GM18858 (cell line): ENCODE measurements around the gene DNAH14.
"Not testable (repeated sequence)": the region's sequence is repeated elsewhere in the genome, so short reads cannot be mapped to it uniquely, and the experiment has no call there.

Experiments used
- ATAC-seq: cut with Tn5 transposase; IDR thresholded peaks from one replicate; pipeline ENCODE4 v1.9.1; 2021; ENCODE audit not compliant: unreplicated experiment

The DNAH14 gene

DNA sequence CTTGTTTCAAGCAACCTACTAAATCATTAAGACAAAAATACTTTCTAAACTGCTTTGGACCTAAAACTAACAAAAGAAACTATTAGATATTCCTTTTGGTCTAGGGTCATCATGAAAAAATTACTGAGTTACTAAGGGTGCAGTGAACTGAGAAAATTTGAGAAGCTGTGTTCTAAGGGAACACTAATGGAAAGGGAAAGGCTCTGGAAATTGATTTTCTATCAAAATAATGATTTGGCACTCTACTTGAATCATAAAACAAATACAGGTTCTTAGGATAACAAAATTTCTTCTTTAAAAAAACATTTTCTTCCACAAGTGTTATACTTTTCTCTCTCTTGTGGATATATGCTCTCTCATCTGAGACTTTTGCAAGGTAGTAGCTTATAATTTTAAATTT lies 213.5 kb downstream of the DNAH14 start:
- no peak for ATAC-seq

DNA sequence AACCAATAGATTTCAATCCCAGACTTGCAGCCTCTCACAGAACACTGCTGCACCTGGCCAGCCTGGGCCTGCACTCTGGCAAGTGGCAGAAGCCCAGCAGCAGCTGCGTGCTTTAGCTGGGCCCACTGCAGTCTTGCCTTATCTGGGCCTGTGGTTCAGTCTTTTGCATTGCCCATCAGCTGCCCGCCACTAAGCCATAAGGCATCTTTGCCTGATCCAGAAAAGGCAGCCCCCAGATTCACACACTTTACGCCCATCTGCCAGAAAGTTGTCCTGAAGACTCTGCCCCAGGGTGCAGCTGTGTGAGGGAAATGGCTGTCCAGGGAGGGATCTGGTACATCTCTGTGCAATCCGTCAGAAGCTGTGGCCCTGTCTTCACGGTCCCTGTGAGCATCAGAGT lies 217.0 kb downstream of the DNAH14 start:
- no peak for ATAC-seq

DNA sequence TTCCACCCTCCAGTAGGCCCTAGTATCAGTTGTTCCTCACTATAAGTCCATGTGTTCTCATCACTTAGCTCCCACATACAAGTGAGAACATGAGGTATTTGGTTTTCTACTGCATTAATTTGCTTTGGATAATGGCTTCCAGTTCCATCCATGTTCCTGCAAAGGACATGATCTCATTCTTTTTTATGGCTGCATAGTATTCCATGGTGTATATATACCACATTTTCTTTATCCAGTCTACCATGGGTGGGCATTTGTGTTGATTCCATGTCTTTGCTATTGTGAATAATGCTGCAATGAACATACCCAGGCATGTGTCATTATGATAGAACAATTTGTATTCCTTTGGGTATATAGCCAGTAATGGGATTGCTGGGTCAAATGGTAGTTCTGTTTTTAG lies 218.3 kb downstream of the DNAH14 start:
- not testable (repeated sequence) for ATAC-seq

DNA sequence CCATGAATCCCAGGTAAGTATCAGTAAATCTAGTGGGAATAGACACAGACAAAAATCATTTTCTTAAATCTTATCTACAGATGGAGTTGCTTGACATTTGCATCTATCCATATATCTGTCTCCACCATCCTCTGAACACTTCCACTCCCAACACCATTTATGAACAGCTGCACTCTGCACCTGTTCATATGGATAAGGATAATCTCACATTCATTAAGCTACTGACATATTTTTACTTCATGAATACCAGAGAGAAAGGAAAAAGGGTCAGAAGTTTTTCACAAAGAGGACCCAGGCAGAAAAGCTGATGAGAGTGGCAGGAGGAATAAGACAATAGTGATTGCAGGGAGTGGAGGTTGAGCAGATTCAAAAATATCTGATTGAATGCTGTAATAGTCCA lies 222.6 kb downstream of the DNAH14 start:
- ATAC-seq: no peak

DNA sequence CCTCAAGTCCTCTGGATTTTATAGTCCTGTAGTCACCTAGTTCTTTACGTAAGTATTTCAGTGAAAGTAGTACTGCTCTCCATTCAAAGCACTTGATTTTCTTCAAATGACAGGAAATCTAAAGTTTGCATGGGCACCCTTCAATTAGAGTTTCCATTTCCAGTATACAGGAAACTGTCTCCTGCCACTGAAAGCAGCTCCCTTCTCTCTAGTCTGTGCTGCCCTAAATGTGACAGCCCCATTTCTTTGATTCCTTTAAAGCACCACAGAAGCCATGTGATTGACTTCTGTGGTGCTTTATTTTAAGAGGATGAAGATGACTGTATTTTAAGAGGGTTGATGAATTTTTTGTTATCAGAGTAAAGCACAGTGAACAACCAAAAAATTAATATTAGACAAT lies 226.1 kb downstream of the DNAH14 start:
- ATAC-seq: no peak

DNA sequence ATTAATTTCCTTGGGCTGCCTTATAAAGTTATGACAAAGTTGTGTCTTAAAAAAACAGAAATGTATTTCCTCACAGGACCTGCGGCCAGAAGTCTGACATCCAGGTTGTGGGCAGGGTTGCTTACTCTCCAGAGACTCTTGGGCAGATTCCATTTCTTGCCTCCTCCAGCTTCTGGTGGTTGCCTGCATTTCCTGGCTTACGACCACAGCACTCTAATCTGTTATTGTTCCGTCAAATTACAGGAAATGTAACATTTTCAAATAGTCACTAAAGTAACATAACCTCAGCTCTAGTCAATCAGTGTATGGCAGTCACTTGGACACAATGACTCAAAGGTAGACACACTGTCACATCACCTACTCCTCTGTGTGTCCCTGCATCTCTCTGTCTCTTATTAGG lies 226.8 kb downstream of the DNAH14 start:
- ATAC-seq: no peak

DNA sequence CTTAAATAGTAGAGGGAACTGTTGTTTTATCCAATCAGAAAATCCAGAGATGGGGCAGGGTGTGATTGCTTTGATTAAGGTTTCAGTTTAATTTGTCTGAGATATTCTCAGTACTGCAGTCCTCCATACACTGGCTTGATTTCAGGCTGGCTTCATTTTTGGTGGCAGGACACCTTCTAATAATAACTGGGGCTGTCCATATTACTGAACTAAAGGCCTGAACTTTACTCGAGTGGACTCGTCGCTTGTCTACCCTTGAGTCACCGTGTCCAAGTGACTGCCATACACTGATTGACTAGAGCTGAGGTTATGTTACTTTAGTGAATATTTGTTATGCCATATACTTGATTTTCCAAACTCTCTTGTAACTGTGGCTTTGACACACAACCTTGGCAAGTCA lies 228.8 kb downstream of the DNAH14 start:
- ATAC-seq: no peak

DNA sequence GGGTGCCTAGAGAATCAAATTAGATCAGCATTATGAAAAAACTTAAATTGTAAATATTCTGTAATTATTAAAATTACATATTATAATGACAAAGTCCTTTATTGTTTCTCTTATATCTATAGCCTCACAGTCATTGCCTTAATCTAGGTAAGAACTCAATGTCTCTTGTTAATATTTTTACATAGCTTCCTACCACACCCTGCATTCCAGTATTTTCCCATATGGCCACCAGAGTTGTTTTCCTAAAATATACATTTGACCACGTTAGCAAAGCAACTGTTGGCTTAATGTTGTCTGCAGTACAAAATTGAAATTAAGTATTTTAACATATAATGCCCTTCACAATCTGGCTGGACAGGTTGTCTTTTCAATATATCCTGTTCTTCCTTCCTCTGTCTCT lies 230.3 kb downstream of the DNAH14 start:
- ATAC-seq: no peak

DNA sequence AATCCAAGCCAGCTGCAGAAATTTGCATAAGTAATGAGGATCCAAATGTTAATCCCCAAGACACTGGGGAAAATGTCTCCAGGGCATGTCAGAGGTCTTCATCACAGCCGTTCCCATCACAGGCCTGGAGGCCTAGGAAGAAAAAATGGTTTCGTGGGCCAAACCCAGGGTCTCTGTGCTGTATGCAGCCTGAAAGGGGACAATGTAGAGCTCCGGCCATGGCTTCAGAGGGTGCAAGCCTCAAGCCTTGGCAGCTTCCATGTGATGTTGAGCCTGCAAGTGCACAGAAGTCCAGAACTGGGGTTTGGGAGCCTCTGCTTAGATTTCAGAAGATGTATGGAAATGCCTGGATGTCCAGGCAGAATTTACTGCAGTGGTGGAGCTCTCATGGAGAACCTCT lies 247.9 kb downstream of the DNAH14 start:
- not testable (repeated sequence) for ATAC-seq

DNA sequence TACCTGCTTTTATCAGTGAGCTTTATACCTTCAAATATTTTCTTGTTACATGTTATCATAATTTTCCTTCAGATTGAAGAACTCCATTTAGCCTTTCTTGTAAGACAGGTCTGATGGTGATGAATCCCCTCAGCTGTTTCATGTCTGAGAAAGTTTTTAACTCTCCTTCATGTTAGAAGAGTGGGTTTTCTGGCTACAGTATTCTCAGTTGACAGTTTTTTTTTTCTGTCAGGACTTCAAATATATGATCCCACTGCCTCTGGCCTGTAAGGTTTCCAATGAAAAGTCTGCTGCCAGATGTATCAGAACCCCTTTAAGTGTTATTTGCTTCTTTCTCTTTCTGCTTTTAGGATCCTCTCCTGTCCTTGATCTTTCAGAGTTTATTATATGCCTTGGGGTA lies 250.2 kb downstream of the DNAH14 start:
- ATAC-seq: no peak

DNA sequence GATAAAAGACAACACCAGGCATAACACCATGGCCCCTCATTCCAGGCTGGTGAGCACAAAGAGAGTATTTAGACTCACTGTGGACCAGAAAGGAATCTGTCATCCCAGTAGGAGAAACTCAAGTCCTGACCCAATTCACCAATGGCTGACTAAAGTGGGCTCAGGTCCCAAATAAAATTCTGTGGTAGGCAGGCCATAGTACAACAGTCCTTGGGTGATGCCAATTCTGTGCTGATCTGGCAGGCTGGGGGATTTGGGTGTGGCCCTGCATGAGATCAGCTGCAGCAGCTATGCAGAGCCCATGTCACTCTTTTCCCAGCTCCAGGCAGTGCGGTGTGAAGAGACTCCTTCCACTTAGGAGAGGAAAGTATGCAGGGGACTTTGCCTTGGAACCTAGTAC lies 253.2 kb downstream of the DNAH14 start:
- no peak for ATAC-seq

DNA sequence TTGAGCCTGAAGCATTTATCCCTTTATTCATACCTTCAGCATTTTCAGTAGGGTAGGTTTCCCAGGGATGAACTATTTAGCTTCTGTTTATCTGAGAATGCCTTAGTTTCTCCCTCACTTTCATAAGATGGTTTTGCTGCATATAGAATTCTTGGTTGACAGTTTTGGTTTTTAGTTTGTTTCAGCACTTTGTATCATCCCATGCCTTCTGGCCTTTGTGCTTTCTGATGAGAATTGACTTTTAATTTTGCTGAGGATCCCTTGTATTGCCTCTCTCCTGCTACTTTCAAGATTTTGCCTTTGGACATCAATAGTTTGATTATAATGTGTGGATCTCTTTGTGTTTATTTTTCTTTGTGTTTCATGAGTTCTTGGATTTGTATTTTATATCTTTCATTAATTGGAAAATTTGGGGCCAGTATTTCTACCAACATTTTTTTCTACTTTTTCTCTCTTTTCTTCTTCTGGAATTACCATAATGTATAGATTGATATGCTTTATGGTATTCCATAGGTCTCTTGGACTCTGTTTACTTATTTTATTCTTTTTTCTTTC lies 261.8 kb downstream of the DNAH14 start:
- no peak for ATAC-seq

DNA sequence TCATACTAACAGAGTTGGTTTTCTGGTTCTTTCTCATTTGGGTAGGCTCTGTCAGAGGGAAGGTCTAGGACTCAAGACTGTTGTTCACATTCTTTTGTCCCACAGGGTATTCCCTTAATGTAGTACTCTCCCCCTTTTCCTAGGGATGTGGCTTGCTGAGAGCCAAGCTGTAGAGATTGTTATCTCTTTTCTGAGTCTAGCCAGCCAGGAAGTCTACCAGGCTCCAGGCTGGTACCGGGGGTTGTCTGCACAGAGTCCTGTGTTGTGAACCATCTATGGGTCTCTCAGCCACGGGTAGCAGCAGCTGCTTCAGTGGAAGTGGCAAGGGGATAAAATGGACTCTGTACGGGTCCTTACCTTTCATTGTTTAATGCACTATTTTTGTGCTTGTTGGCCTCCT lies 272.0 kb downstream of the DNAH14 start:
- ATAC-seq: no peak

DNA sequence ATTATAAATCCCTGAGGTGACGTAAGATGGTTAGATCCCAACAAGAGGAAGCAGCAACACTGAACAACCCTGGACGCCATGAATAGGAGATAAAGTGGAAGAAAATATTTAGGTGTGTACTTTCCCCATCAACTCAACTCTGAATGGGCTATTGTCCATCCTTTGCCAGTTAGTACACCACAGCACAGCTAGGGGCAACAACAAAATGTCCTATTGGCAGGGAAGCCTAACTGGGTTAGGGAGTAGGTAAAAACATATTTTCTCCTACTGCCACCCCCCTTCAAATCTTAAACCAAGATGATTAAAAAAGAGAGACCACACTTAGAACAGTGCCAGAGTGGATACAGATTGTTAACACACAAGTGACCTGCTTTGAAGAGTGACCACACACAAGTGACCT lies 278.3 kb downstream of the DNAH14 start:
- ATAC-seq: no peak

DNA sequence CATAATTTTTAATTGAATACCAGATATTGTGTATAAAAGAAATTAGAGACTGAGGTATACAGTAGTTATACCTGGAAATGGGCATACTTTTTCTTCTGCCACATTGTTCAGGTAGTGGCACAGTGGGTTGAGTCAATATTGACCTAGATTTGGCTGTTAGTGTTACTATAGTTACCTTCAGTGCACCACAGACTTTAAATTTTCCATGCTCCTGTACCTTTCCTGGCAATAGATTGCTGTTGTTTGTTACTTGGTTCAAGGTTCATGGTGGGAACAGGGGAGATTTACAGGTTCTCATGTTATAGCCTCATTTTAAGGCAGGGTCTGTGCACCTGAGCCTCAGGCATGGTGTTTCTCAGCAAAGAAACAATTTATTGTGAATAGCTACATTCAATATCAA lies 279.7 kb downstream of the DNAH14 start:
- ATAC-seq: no peak

DNA sequence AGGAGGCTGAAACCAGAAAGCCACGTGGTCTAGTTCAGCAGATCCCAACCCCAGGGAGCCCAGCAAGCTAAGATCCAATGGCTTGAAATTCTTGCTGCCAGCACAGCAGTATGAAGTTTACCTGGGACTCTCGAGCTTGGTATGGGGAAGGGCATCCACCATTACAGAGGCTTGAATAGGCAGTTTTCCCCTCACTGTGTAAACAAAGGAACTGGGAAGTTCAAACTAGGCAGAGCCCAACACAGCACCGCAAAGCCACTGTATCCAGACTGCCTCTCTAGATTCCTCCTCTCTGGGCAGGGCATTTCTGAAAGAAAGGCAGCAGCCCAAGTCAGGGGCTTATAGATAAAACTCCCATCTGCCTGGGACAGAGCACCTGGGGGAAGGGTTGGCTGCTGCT lies 280.7 kb downstream of the DNAH14 start:
- ATAC-seq: not testable (repeated sequence)

DNA sequence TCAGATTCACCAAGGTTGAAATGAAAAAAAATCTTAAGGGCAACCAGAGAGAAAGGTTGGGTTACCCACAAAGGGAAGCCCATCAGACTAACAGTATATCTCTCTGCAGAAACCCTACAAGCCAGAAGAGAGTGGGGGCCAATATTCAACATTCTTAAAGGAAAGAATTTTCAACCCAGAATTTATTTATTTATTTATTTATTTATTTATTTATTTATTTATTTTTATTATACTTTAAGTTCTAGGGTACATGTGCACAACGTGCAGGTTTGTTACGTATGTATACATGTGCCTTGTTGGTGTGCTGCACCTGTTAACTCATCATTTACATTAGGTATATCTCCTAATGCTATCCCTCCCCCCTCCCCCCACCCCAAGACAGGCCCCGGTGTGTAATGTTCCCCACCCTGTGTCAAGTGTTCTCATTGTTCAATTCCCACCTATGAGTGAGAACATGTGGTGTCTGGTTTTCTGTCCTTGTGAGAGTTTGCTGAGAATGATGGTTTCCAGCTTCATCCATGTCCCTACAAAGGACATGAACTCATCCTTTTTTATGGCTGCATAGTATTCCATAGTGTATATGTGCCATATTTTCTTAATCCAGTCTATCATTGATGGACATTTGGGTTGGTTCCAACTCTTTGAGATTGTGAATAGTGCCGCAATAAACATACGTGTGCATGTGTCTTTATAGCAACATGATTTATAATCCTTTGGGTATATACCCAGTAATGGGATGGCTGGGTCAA lies 282.4 kb downstream of the DNAH14 start:
- not testable (repeated sequence) for ATAC-seq

DNA sequence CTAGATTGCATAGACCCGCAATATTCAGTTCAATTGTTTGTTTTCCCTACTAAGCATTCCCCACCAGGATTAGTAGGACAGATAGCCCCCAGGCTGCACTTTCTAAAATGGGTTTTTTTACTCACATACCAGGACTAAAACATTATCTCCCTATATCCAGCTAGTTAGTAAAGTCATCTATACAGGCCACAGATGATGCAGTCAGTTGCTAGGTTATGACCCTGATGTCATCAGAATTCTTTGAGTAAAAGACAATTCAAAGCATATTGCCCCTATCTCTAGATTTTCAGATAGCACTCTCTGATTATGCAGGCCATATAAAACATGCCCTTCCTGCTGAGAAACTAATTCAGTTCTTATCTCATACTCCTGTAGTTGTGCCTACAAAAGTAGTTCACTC lies 294.8 kb downstream of the DNAH14 start:
- ATAC-seq: no peak

DNA sequence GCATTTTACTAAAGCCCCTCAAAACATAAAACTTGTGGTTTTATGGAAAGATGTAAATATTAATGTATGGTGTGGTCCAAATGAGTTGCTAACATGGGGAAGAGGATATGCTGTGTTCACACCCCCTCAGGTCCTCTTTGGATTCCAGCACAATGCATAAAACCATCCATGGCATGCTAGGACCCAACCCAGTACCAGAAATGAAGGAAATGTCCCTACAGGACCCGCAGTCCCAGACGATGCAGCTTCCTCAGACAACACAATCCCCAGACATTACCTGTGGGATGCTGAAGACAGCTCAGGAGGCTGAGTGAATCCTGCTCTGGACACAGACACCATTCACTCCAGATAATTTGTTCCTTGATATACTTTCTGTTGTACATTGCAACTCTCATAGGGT lies 296.2 kb downstream of the DNAH14 start:
- no peak for ATAC-seq

DNA sequence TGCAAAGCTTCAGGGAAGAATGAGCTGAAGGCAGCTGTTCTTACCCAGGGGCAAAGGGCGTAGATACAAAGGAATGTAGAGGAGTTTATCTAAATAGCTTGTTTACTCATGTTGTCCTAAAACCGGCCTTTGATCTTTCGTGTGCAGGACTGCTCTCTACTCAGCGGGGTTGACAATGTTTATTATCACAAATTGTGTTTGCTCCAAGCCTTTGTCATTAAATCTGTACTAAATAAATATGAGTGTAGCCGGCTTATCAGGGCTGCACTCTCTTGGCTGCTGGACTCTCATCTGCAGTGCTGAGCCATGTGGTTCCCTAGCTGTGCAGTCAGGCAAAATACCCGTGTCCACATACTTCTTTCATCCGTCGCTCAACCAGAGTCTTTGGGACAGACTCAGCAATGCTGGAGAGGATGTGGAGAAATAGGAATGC lies 299.4 kb downstream of the DNAH14 start:
- ATAC-seq: no peak

DNA sequence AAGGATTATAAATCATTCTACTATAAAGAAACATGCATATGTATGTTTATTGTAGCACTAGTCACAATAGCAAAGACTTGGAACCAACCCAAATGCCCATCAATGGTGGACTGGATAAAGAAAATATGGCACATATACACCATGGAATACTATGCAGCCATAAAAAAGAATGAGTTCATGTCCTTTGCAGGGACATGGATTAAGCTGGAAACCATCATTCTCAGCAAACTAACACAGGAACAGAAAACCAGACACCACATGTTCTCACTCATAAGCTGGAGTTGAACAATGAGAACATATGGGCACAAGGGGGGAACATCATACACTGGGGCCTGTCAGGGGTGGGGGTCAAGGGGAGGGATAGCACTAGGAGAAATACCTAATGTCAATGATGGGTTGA lies 300.0 kb downstream of the DNAH14 start:
- not testable (repeated sequence) for ATAC-seq

DNA sequence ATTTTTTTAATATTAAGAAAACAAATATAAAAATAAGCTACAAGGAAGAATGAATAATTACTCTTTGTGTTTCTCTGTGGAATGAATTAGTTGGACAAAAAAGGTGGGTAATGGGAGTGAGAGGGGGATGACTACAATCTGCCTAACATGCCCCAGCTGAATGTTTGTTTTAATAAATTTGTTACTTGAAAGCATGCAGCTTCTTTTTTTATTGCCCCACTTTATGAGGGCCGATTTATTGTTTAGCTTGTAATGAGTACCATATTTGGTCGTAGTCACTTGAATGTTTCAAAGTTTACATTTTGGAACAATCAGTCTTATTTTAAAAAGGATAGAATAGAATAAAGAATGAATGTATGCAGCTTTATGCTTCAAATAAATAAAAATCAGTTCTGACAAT lies 301.0 kb downstream of the DNAH14 start:
- no peak for ATAC-seq

DNA sequence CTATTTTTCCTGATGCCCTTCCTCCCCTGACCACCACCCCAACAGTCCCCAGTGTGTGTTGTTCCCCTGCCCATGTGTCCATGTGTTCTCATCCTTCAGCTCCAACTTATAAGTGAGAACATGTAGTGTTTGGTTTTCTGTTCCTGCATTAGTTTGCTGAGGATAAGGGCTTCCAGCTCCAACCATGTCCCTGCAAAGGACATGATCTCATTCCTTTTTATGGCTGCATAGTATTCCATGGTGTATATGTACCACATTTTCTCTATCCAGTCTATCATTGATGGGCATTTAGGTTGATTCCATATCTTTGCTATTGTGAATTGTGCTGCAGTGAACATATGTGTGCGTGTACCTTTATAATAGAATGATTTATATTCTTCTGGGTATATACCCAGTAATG lies 303.5 kb downstream of the DNAH14 start:
- ATAC-seq: not testable (repeated sequence)
